Endodermal cell (in vitro differentiated cells): ENCODE measurements around the gene HDAC4. TPM values are rescaled to one million over a fixed set of nuclear protein-coding genes. Genes with fewer than 3 reads are reported as not detected.
A peak's percentile ranks its signal among the peaks of the same experiment; 100 is the strongest.

Source experiments
- DNase-seq: peaks from one replicate; pipeline ENCODE4 v3.0.0-alpha.2; 2017
- H3K27ac ChIP-seq: 2 replicates; pipeline ENCODE4 v1.5.1; 2013; ENCODE audit warnings: mild to moderate bottlenecking, low read depth, low read length, moderate library complexity
- H3K27me3 ChIP-seq: 2 replicates; pipeline ENCODE4 v1.6.1; 2013; ENCODE audit warnings: mild to moderate bottlenecking, low read length, moderate library complexity; ENCODE audit not compliant: insufficient read depth, control insufficient read depth, poor library complexity, severe bottlenecking
- H3K36me3 ChIP-seq: 2 replicates; pipeline ENCODE4 v1.7.0; 2013; ENCODE audit warnings: mild to moderate bottlenecking, low read length, moderate library complexity; ENCODE audit not compliant: control insufficient read depth, insufficient read depth
- H3K4me1 ChIP-seq: one replicate; pipeline ENCODE4 v1.7.0; 2013; ENCODE audit warnings: low read length; ENCODE audit not compliant: control insufficient read depth, insufficient read depth
- H3K4me3 ChIP-seq: 2 replicates; pipeline ENCODE4 v1.5.1; 2013; ENCODE audit warnings: mild to moderate bottlenecking, low read length, moderate library complexity
- H3K9ac ChIP-seq: 2 replicates; pipeline ENCODE4 v1.6.1; 2013; ENCODE audit warnings: mild to moderate bottlenecking, low read length, moderate library complexity; ENCODE audit not compliant: poor library complexity, severe bottlenecking; ENCODE audit errors: extremely low read depth
- H3K9me3 ChIP-seq: 2 replicates; pipeline ENCODE4 v1.6.1; 2013; ENCODE audit warnings: mild to moderate bottlenecking, low read length, moderate library complexity; ENCODE audit not compliant: control insufficient read depth
- H3K27ac Mint-ChIP-seq: 2 replicates; pipeline ENCODE4 v1.8.0; 2020; ENCODE audit warnings: mixed read lengths
- H3K27me3 Mint-ChIP-seq: 2 replicates; pipeline ENCODE4 v1.8.0; 2021; ENCODE audit warnings: mild to moderate bottlenecking, mixed read lengths; ENCODE audit not compliant: insufficient read depth
- H3K36me3 Mint-ChIP-seq: 2 replicates; pipeline ENCODE4 v1.8.0; 2020; ENCODE audit warnings: low read depth, mixed read lengths
- H3K4me1 Mint-ChIP-seq: 2 replicates; pipeline ENCODE4 v1.8.0; 2020; ENCODE audit warnings: mixed read lengths
- H3K4me3 Mint-ChIP-seq: 2 replicates; pipeline ENCODE4 v1.8.0; 2020; ENCODE audit warnings: mild to moderate bottlenecking, moderate library complexity, mixed read lengths
- H3K9me3 Mint-ChIP-seq: 2 replicates; pipeline ENCODE4 v1.8.0; 2020; ENCODE audit warnings: mild to moderate bottlenecking, mixed read lengths
- CTCF ChIP-seq: fragments of 200-600 bp; sonication (generic); conservative IDR thresholded peaks from 2 replicates; pipeline ENCODE4 v1.5.0; 2021; ENCODE audit warnings: antibody characterized with exemption, mild to moderate bottlenecking
- WGBS, 2 experiments: methylation state at CpG; one replicate each; pipeline versions ENCODE4 v1.1.5 to v1.1.7; 2013; ENCODE audit warnings: missing lambda C conversion rate in 2 of 2, mixed read lengths in 1 of 2; ENCODE audit not compliant: insufficient coverage in 1 of 2, insufficient read length in 1 of 2; 5-methylcytosine and 5-hydroxymethylcytosine counted together
- total RNA-seq, 2 donors: library from RNA; stranded (reverse); fragmentation: NEBNext Ultra II Directional in 1 of 2; extraction: Animal tissue kit (Norgen Biotek cat#: 25700) in 1 of 2; gene quantifications; 2 replicates in 1 of 2; 3 replicates in 1 of 2; pipeline ENCODE4 v1.2.1, GENCODE V29; 2021

The HDAC4 gene
- total RNA-seq, 2 donors from 2014 or later, result 45.7 to 51.2 TPM

DNA sequence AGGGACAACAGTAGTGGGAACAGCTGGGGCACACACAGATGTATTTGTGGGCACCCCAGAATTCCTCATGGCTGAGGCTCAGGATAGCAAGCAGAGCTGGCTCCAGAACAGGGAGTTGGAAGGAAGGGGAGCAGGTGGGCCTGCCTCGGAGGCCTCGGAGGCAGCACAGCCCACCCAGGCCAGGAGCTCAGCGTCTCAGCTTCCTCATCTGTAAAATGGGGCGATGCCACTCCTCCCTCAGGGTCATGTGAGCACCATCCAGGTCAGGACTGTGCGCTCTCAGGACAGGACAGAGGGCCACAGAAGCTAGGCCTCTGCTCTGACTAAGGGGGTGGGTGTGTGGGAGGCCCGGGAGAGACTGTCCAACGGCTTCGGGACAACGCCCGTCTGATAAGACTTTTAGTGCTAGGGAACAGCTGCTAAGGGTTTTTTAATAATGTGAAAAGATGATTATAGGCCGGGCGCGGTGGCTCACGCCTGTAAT, 106.2 kb downstream of the HDAC4 start:
- Histone ChIP-seq H3K36me3 (no peaks in the 10 kb centered on the region), H3K4me3 (no peak overlapping the region), H3K27ac (no peak overlapping the region), H3K4me1 (peaks cover 18% of the 10 kb centered on the region), H3K27me3 (no peaks in the 10 kb centered on the region), H3K9ac (no peak overlapping the region), H3K9me3 (no peaks in the 10 kb centered on the region)
- peaks cover 49% of the 10 kb centered on the region for H3K4me1 Mint-ChIP-seq
- H3K9me3 Mint-ChIP-seq, result no peaks in the 10 kb centered on the region
- 93 to 100% methylated on average over 9 to 10 of the region's 14 CpGs for WGBS, 2 experiments
- peak overlapping the region; percentile 69 for H3K27ac Mint-ChIP-seq
- H3K36me3 Mint-ChIP-seq, result no peaks in the 10 kb centered on the region
- DNase-seq, result peak; percentile 26
- TF ChIP-seq CTCF, result no peak
- no peaks in the 10 kb centered on the region for H3K27me3 Mint-ChIP-seq
- H3K4me3 Mint-ChIP-seq, result no peak overlapping the region

DNA sequence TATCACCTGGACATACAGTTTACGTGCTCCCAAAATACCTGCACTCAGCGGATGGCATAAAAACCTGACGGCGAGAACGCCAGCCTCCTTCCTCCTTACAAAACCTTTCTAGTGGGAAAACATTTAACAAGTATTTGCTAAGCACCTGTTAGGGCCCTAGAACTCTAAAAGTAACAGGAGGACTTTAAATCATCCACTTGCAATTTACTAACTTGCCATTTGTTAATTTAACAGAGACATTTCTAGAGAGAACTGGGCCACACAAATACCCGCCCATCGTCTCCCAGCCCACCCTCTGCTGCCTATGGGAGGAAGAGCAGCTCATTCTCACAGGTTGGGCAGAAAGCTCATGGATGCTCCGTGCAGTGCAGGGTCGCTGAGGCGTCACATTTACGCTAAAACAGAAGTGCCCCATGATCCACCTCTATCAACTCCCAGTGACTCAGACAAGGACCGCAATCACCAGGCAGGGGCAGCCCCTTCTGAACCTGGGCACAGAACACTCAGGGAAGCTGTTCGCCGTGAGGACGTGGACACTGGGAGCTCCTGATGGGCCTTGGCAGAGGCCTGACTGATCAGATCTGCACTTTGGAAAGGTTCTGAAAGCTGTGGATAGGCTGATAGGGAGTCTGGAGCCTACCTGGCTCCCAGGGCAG, 106.9 kb downstream of the HDAC4 start:
- H3K4me1 ChIP-seq, result peaks cover 18% of the 10 kb centered on the region
- H3K36me3 Mint-ChIP-seq, result no peaks in the 10 kb centered on the region
- peak; percentile 32 for TF ChIP-seq CTCF
- 88 to 91% methylated on average over 13 to 15 of the region's 15 CpGs for WGBS, 2 experiments
- H3K4me3 Mint-ChIP-seq, result no peak overlapping the region
- no peaks in the 10 kb centered on the region for H3K9me3 ChIP-seq
- no peak overlapping the region for H3K27ac ChIP-seq
- no peak overlapping the region for H3K9ac ChIP-seq
- no peaks in the 10 kb centered on the region for H3K36me3 ChIP-seq
- peak; percentile 48 for DNase-seq
- no peaks in the 10 kb centered on the region for H3K27me3 ChIP-seq
- no peaks in the 10 kb centered on the region for H3K9me3 Mint-ChIP-seq
- H3K27me3 Mint-ChIP-seq, result no peaks in the 10 kb centered on the region
- peaks cover 53% of the 10 kb centered on the region for H3K4me1 Mint-ChIP-seq
- peak overlapping the region; percentile 69 for H3K27ac Mint-ChIP-seq
- no peak overlapping the region for H3K4me3 ChIP-seq

DNA sequence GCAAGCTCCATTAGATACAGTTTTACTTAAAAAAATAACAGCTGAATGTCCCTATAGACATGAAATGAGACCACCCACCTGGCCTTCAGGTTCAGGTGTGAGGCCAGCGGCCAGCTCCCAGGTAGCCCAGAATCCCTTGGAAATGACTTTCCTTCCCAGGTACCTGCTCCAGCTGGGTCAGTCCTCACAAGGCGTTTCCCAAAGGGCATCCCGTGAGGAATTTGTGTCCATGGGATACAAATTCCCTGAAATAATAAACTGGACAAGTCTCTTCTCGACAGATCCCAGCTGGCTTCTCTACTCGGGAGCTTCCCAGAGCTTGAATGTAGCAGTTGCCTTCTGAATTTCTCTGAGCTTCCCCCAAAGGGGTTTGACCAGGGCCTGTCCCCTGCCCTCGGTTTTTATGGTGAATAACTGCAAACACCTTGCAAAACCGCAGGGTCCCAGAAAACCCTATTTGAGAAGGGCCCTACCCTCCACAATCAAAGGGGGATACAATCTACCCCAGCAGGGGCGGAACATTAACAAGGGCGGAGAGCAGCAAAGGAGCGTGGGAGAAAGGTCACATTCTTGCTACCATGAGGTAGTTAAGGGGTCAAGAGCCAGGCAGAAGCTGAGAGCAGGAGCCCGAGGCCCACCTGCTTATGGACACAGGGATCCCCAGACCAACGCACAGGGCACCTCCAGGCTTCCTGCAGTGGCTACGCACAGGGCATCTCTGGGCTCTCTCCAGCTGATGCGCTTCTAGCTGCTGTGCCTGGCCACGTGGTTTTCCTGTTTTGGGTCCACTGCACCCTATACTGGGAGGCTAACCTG, 107.7 kb downstream of the HDAC4 start:
- no peaks in the 10 kb centered on the region for H3K9me3 ChIP-seq
- WGBS, 2 experiments, result 90 to 94% methylated on average over 13 to 15 of the region's 15 CpGs
- Mint-ChIP-seq H3K27me3 (no peaks in the 10 kb centered on the region), H3K4me3 (no peak overlapping the region), H3K4me1 (peaks cover 58% of the 10 kb centered on the region), H3K9me3 (no peaks in the 10 kb centered on the region), H3K27ac (no peak overlapping the region), H3K36me3 (no peaks in the 10 kb centered on the region)
- no peaks in the 10 kb centered on the region for H3K36me3 ChIP-seq
- H3K9ac ChIP-seq, result peak overlapping the region; percentile 2
- no peaks in the 10 kb centered on the region for H3K27me3 ChIP-seq
- DNase-seq, result peak; percentile 42
- H3K27ac ChIP-seq, result no peak overlapping the region
- TF ChIP-seq CTCF, result no peak
- H3K4me3 ChIP-seq, result no peak overlapping the region
- peaks cover 21% of the 10 kb centered on the region for H3K4me1 ChIP-seq
